ENCODE data around the gene ZBTB1. TPM values are rescaled to one million over a fixed set of nuclear protein-coding genes. Genes with fewer than 3 reads are reported as not detected.
A peak's percentile ranks its signal among the peaks of the same experiment; 100 is the strongest.

The ZBTB1 gene
- total and polyA plus RNA-seq, 3 donors from 2014 or later: 20.8 to 34.7 (median 33.2) TPM

DNA sequence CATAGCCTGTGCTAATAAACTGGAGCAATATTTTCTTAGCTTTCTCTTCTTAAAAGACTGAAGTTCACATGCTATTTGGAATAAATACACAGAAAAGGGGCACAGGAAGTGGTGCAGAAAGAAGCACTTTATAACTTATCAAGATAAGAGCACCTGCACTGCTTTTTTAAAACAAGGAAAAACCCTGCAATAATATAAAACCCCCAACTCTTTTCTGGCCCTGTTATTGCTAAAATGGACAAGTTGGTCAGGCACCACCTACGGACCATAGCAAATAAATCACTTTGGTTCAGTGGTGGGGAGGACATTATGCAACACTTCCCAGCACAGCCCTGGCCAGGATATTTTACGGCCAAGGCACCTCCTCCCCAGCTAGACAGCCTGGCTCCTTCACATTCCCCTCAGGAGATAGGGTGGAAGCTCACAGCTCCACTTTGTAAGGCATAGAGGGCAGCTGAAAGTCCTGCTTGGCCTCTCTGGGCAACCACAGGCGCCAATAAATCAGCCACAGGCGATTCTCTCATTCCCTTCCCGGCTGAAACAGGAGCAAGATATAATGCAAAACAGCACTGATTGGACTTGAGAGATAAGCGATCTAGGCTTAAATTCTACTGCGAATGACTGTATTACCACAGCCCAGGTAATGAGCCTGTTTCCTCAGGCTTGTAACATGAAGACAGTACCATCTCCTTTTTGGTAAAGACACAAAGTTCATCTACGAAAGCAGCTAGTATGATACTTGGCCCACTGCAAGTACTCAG, 3.0 kb upstream of the ZBTB1 start:
- no peak for TF ChIP-seq POLR2A (IDR thresholded peaks at IDR 0.05)
- TF ChIP-seq, protein P1, sequence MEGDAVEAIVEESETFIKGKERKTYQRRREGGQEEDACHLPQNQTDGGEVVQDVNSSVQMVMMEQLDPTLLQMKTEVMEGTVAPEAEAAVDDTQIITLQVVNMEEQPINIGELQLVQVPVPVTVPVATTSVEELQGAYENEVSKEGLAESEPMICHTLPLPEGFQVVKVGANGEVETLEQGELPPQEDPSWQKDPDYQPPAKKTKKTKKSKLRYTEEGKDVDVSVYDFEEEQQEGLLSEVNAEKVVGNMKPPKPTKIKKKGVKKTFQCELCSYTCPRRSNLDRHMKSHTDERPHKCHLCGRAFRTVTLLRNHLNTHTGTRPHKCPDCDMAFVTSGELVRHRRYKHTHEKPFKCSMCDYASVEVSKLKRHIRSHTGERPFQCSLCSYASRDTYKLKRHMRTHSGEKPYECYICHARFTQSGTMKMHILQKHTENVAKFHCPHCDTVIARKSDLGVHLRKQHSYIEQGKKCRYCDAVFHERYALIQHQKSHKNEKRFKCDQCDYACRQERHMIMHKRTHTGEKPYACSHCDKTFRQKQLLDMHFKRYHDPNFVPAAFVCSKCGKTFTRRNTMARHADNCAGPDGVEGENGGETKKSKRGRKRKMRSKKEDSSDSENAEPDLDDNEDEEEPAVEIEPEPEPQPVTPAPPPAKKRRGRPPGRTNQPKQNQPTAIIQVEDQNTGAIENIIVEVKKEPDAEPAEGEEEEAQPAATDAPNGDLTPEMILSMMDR (IDR thresholded peaks at IDR 0.05): no peak
- Histone ChIP-seq H3K36me3 (ENCODE audit: low read depth, missing control alignments) (no peaks in the 10 kb centered on the region), H3K27ac (peak overlapping the region; percentile 99 to 100), H3K4me3 (no peak overlapping the region), H3K27me3 (no peaks in the 10 kb centered on the region), H3K9me3 (no peaks in the 10 kb centered on the region), H3K4me1 (peaks cover 28% of the 10 kb centered on the region)
- intact Hi-C loops (cut with DNase I; ENCODE audit: low total_unique reads): no loop called here
- peak; percentile 24 for DNase-seq
- WGBS, 2 donors: 37 to 45% methylated on average over 8 of the region's 8 CpGs

DNA sequence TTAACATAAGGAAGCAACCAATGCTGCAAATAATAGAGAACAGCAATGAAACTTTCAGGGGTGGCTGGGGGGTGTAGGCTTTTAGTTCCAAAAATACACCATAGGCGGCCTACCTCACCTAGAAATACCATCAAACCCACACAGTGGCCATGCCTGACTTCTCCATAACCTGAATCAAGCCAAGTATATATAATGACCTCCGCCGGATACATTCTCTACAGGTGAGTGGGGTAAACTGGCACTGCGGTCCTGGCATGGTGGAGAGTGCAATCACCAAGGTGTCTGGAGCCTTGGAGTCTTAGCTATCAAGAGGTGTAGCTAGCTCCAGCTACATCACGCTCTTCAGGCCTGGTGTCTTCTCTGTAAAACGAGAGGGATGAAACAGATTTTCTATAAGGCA, 2.1 kb upstream of the ZBTB1 start:
- Histone ChIP-seq H3K36me3 (ENCODE audit: low read depth, missing control alignments) (no peaks in the 10 kb centered on the region), H3K4me1 (peaks cover 37% of the 10 kb centered on the region), H3K27me3 (no peaks in the 10 kb centered on the region), H3K27ac (peak overlapping the region; percentile 99 to 100), H3K4me3 (peak overlapping the region; percentile 73 to 93), H3K9me3 (no peaks in the 10 kb centered on the region)
- no peak for TF ChIP-seq POLR2A (IDR thresholded peaks at IDR 0.05)
- TF ChIP-seq, protein P1 (IDR thresholded peaks at IDR 0.05): no peak
- DNase-seq: no peak
- WGBS, 2 donors: 42 to 48% methylated on average over 6 of the region's 6 CpGs
- intact Hi-C loops (cut with DNase I; ENCODE audit: low total_unique reads): no loop called here

DNA sequence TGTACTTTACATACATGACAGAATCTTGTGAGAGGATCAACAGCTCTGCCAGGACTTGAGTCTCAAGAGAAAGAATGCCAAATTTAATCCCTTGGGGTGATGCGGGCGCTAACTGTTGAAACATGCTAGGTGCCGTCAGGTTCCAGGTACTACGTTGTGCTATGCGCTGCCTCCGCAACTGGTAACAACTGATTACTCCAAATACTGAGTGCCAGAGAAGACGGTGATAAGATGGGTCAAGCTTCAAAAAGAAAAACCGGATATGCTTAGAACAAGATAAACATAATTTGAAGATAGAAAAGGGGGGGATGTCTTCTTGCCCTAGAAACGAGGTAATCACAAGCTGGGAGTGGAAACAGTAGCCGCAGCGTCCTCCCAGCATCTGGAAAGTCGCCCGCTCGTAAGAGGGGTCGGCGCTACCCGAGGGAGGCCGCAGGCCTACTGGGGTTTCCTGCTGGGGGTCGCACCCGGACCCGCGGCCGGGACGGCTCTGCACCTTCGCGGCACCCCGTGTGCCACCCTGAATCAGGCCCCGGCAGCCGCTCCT, 1.6 kb upstream of the ZBTB1 start:
- Histone ChIP-seq H3K27ac (peak overlapping the region; percentile 99 to 100), H3K36me3 (ENCODE audit: low read depth, missing control alignments) (no peaks in the 10 kb centered on the region), H3K27me3 (no peaks in the 10 kb centered on the region), H3K9me3 (no peaks in the 10 kb centered on the region), H3K4me1 (peaks cover 39% of the 10 kb centered on the region), H3K4me3 (peak overlapping the region; percentile 73 to 93)
- DNase-seq: peak; percentile 56
- WGBS, 2 donors: 0 to 1% methylated on average over 17 to 25 of the region's 29 CpGs
- intact Hi-C loops (cut with DNase I; ENCODE audit: low total_unique reads): no loop called here
- TF ChIP-seq, protein P1 (IDR thresholded peaks at IDR 0.05): no peak
- TF ChIP-seq POLR2A (IDR thresholded peaks at IDR 0.05): no peak

DNA sequence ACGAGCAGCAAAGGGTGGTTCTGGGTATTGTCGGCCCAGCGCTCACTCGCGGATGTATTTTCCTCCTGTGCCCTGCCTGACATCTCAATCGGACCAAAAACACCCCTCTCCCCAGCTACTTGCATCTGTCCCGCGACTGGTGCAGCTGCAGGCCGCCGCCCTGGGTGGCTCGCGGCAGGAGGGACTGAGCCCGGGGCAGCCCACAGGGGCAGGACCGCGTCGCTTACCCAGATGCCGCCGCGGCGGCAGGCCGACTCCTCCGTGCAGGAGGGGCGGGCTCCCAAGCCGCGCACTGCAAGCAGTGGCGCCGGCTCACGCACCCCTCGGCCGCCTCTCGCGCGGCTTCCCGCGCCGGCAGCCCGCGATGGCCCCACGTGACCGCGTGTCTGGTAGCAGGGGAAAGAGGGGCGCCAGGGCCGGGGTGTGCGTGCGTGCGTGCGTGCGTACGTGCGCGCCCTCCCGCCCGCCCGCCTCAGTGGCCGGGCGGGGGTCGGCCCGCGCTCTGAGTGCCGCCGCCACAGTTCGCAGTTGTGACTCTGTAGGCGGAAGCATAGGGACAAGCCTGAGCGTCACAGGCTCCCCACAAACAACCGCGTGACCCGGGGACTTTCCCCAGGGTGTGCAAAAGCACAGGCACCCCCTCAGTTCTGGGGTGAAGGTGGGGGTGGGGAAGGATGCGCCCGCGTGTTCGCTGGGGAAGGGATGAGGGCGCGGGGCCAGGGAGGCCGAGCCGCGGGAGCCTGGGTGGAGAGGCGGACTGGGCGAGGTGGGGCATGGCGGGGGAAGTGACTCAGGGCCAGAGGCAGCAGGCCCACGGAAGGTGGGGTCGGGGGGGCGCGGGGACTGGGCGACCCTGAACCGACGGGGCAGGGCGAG, 898 bp upstream of the ZBTB1 start, which contains the start of gene ZBTB25:
TSS of gene ZBTB25 (minus strand) at position 405 of the 876 bp plus-strand sequence. CDS start 13,305 bp downstream, outside the sequence.
- no peaks in the 10 kb centered on the region for H3K27me3 ChIP-seq
- H3K9me3 ChIP-seq: no peaks in the 10 kb centered on the region
- intact Hi-C loops (cut with DNase I; ENCODE audit: low total_unique reads): no loop called here
- WGBS, 2 donors: 0% methylated on average over 14 to 55 of the region's 87 CpGs
- peaks cover 39% of the 10 kb centered on the region for H3K4me1 ChIP-seq
- TF ChIP-seq, protein P1 (IDR thresholded peaks at IDR 0.05): no peak
- no peak for TF ChIP-seq POLR2A (IDR thresholded peaks at IDR 0.05)
- DNase-seq: peak; percentile 95
- peak within 1 kb of the TSS; percentile 73 to 93 for H3K4me3 ChIP-seq
- H3K36me3 ChIP-seq (ENCODE audit: low read depth, missing control alignments): no peaks in the 10 kb centered on the region
- H3K27ac ChIP-seq: peak within 1 kb of the TSS; percentile 99 to 100

Data from testis (tissue), 3 donors.